ENCODE results near the gene PACS2. TPM values are rescaled to one million over a fixed set of nuclear protein-coding genes. Genes with fewer than 3 reads are reported as not detected.

The PACS2 gene
- total RNA-seq, 2 donors from 2014 or later: 55.0 to 59.7 TPM

- no peak overlapping the region for H3K4me3 ChIP-seq
- peaks cover 0 to 9% of the 10 kb centered on the region in 2 donors for H3K4me1 ChIP-seq
- no peaks in the 10 kb centered on the region for H3K9me3 ChIP-seq
- H3K27me3 ChIP-seq: no peaks in the 10 kb centered on the region
- H3K27ac ChIP-seq: no peak overlapping the region
- no peak for DNase-seq (ENCODE audit: low spot score)
- no peak for TF ChIP-seq CTCF (IDR thresholded peaks at IDR 0.05)
- peaks cover 32% of the 10 kb centered on the region for H3K36me3 ChIP-seq
These were observed 71.3 kb downstream of the PACS2 start for GRCh38 chr14:105385698-105386365.

GRCh38 chr14:105386581-105387529, 72.3 kb downstream of the PACS2 start:
- peaks cover 29% of the 10 kb centered on the region for H3K36me3 ChIP-seq
- H3K27me3 ChIP-seq: no peaks in the 10 kb centered on the region
- no peaks in the 10 kb centered on the region for H3K9me3 ChIP-seq
- no peak overlapping the region for H3K27ac ChIP-seq
- no peak for DNase-seq (ENCODE audit: low spot score)
- TF ChIP-seq CTCF (IDR thresholded peaks at IDR 0.05): no peak
- no peak overlapping the region for H3K4me3 ChIP-seq
- peaks cover 0 to 9% of the 10 kb centered on the region in 2 donors for H3K4me1 ChIP-seq

- Histone ChIP-seq H3K27ac (no peak overlapping the region), H3K4me3 (no peak overlapping the region), H3K27me3 (no peaks in the 10 kb centered on the region), H3K9me3 (no peaks in the 10 kb centered on the region), H3K4me1 (peaks cover 0 to 9% of the 10 kb centered on the region in 2 donors), H3K36me3 (peaks cover 27% of the 10 kb centered on the region)
- DNase-seq (ENCODE audit: low spot score): no peak
- TF ChIP-seq CTCF (IDR thresholded peaks at IDR 0.05): no peak
These were observed 73.0 kb downstream of the PACS2 start for GRCh38 chr14:105387530-105387922.

- Histone ChIP-seq H3K9me3 (no peaks in the 10 kb centered on the region), H3K4me3 (no peak overlapping the region), H3K36me3 (peaks cover 19% of the 10 kb centered on the region), H3K27ac (no peak overlapping the region), H3K4me1 (peaks cover 0 to 9% of the 10 kb centered on the region in 2 donors), H3K27me3 (no peaks in the 10 kb centered on the region)
- TF ChIP-seq CTCF (IDR thresholded peaks at IDR 0.05): no peak
- no peak for DNase-seq (ENCODE audit: low spot score)
These were observed 73.8 kb downstream of the PACS2 start for GRCh38 chr14:105388110-105388951.

- H3K27ac ChIP-seq: no peak overlapping the region
- peaks cover 12% of the 10 kb centered on the region for H3K36me3 ChIP-seq
- TF ChIP-seq CTCF (IDR thresholded peaks at IDR 0.05): no peak
- DNase-seq (ENCODE audit: low spot score): no peak
- no peaks in the 10 kb centered on the region for H3K27me3 ChIP-seq
- peaks cover 0 to 9% of the 10 kb centered on the region in 2 donors for H3K4me1 ChIP-seq
- H3K4me3 ChIP-seq: no peak overlapping the region
- H3K9me3 ChIP-seq: no peaks in the 10 kb centered on the region
These were observed 74.4 kb downstream of the PACS2 start for GRCh38 chr14:105388976-105389375.
